AG09319 (cell line): ENCODE measurements around the gene NDOR1.

Source experiments
- DNase-seq: peaks from one replicate; pipeline ENCODE4 v3.0.0-alpha.2; 2010; ENCODE audit warnings: low read depth; ENCODE audit errors: extremely low read depth
- TF ChIP-seq, protein P1 (sequence below): IDR thresholded peaks from 2 replicates; pipeline ENCODE4 v1.5.1; 2011; ENCODE audit warnings: low read depth, mild to moderate bottlenecking, inconsistent platforms, low read length, moderate library complexity

NDOR1 gene

DNA sequence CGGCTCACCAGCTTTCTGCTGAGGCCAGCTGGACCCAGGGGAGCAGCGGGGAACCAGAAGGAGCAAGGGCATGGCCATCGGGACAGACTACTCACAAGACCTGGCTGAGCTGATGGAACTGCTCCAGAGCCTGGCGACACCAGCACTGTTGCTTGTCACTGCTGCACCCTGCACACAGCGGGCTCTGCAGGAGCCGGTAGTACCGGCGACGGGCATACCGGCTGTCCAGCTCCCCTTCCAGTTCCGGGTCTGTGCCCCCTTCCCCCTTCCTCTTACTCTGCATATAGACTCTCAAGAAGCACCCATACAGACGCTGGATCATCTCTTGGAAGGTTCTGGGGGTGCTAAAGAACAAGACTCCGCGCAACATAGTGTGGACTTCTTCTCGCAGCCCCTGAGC is 18.1 kb upstream of the NDOR1 start:
- DNase-seq = no peak
- TF ChIP-seq, protein P1, sequence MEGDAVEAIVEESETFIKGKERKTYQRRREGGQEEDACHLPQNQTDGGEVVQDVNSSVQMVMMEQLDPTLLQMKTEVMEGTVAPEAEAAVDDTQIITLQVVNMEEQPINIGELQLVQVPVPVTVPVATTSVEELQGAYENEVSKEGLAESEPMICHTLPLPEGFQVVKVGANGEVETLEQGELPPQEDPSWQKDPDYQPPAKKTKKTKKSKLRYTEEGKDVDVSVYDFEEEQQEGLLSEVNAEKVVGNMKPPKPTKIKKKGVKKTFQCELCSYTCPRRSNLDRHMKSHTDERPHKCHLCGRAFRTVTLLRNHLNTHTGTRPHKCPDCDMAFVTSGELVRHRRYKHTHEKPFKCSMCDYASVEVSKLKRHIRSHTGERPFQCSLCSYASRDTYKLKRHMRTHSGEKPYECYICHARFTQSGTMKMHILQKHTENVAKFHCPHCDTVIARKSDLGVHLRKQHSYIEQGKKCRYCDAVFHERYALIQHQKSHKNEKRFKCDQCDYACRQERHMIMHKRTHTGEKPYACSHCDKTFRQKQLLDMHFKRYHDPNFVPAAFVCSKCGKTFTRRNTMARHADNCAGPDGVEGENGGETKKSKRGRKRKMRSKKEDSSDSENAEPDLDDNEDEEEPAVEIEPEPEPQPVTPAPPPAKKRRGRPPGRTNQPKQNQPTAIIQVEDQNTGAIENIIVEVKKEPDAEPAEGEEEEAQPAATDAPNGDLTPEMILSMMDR = no peak

- DNase-seq = no peak
- TF ChIP-seq, protein P1 = no peak
Measured at GRCh38 chr9:137188086-137188489, 17.4 kb upstream of the NDOR1 start.

DNA sequence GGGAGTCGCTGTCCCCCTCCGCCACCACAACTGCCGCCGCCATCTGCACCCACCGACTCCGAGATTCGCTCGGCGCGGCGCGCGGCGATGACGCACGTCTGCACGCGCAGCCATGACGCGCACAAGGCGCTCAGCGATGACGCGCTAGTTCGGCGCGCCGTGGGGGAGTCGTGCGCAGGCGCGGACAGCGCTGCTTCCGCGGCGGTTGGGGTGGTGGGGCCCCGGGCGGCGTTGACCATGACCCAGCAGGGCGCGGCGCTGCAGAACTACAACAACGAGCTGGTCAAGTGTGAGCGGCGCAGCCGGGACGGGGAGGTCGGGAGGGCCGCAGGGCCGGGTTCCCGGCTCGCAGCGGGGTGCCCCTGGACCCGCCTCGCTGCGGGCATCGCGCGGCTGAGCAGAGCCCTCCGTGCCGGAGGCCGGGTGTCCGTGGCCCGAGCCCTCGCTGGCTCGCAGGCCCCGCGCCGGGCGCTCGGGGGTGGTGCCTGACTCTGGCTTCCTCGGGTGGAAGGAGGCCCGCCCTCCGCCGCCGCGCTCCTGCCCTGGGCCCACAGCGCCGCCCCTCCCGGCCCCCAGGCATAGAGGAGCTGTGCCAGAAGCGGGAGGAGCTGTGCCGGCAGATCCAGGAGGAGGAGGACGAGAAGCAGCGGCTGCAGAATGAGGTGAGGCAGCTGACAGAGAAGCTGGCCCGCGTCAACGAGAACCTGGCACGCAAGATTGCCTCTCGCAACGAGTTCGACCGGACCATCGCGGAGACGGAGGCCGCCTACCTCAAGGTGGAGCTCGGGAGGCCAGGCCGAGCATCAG is 16.8 kb upstream of the NDOR1 start, which contains the start of the genes ANAPC2 and SSNA1:
TSS of gene ANAPC2 (minus strand) at position 71 of the 807 bp plus-strand sequence. CDS start at position 43, 28 bp downstream.
TSS of gene SSNA1 (plus strand) at position 187 of the 807 bp plus-strand sequence. CDS start at position 238, 51 bp downstream.
- TF ChIP-seq, protein P1 = peak; percentile 47
- peak; percentile 78 for DNase-seq

- TF ChIP-seq, protein P1 = no peak
- no peak for DNase-seq
Measured at GRCh38 chr9:137189297-137190295, 15.9 kb upstream of the NDOR1 start.

- DNase-seq = no peak
- TF ChIP-seq, protein P1 = no peak
Measured at GRCh38 chr9:137190315-137190856, 15.1 kb upstream of the NDOR1 start.

GRCh38 chr9:137191245-137191644 is 14.3 kb upstream of the NDOR1 start:
- TF ChIP-seq, protein P1 = no peak
- DNase-seq = no peak
